Stimulated activated CD4-positive, alpha-beta T cell treated with anti-CD3 and anti-CD28 coated beads, Interleukin-4, amount 100 ng/mL, for 24 hours (primary cell): ENCODE results near the gene FGF23.
"Not testable (repeated sequence)": the region's sequence is repeated elsewhere in the genome, so short reads cannot be mapped to it uniquely, and the experiment has no call there.

Experiments
- DNase-seq: peaks from one replicate; pipeline ENCODE4 v3.0.0-alpha.2; 2020

The FGF23 gene

GRCh38 chr12:4379405-4379804 lies at the start of gene FGF23:
FGF23 (minus strand) TSS chr12:4379712; CDS start chr12:4379582, 130 bp downstream.
- no peak for DNase-seq

DNA sequence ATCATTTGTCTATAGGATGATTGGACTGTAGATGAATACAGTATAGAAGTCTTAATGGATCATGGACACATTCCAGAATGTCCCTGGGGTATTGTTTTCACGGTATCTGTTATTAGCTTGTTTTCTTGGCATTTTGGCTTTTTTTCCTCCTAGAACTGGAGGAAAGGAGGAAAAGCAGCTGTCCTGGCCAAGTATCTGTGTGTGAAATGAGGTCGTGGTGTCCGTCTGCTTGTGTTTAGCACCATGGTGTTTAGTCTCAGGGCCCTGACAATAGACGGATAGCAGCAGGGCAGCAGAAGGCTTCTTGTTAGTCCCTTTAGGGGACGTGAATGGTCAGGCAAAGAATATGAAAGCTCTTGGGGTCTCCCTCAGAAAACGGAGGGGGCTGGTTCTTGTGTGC lies 44.9 kb upstream of the FGF23 start:
- DNase-seq, result no peak

GRCh38 chr12:4423528-4424195 lies 44.1 kb upstream of the FGF23 start:
- DNase-seq, result no peak

DNA sequence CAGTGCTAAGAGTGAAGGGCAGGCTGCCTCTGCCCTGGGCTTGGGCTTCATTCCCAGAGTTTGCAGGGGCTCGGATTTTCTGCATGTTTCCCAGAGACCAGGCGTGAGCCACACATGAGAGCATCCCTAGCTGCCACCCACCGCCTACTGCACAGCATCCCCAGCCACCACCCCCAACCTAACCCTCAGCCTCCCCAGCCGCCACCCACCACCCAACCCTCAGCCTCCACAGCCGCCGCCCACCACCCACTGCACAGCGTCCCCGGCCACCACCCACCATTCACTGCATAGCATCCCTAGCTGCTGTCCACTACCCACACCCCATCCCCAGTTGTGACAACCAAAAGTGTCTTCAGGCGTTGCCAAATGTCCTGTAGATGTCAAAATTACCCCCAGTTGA lies 43.5 kb upstream of the FGF23 start:
- DNase-seq, result no peak

DNA sequence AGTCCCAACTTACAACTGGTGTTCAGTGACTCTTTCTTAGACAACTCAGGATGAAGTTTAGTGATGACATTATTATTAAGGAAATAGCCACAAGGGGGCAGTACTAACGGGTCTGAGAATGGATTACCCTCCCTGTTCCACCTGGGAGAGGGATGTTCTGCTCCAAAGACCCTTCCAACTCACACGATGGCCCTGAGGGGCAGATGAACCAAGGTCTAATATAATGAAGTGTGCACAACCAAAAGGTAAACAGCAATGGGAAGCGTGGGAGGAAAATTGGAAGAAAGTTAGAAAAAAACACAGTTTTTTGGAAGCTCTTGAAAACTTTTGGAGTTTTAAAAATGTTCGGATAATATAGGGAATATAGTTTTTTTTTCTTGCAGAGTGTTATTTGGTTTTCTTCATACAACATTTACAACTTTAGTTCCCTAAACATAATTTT lies 42.1 kb upstream of the FGF23 start:
- DNase-seq, result peak; percentile 37

GRCh38 chr12:4420138-4420670 lies 40.7 kb upstream of the FGF23 start:
- DNase-seq, result no peak

DNA sequence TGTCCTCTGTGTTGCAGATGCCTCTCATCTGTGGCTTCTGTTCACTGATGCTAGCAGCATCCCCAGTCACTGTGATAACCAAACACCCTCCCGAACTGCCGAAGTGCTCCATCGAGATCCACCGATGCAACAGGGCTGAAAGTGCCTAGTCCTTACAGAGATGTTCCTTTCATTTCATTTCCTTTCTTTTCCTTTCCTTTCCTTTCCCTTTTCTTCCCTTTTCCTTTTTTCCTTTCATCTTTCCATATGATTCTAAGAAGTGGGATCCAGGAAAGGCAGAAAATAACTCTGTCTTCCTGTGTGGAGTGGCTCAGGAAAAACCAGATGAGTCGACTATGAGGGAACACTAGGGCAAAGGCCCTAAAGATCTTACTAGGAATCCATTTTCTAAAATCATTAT lies 39.4 kb upstream of the FGF23 start:
- no peak for DNase-seq

DNA sequence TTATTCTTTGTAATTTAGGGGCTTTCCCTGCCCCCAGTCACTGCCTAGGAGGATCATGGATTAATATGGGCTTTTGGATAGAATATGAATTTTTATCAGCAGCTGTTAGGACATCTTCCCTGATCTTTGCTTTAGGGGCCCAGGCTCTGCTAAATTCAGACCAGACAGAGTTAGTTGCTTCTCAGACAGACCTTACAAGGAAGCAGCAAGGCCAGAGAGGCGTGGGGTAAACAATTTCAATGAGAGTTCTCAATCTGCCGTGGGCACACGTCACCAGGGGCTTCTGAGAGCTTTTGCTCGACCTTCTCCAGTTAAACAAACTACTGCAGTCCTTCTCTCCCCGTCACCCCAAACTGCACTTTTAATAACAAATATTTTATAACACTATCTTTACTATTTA lies 38.4 kb upstream of the FGF23 start:
- no peak for DNase-seq

GRCh38 chr12:4417455-4417854 lies 37.9 kb upstream of the FGF23 start:
- no peak for DNase-seq

GRCh38 chr12:4416276-4416675 lies 36.8 kb upstream of the FGF23 start:
- no peak for DNase-seq

GRCh38 chr12:4412465-4412864 lies 33.0 kb upstream of the FGF23 start:
- no peak for DNase-seq

DNA sequence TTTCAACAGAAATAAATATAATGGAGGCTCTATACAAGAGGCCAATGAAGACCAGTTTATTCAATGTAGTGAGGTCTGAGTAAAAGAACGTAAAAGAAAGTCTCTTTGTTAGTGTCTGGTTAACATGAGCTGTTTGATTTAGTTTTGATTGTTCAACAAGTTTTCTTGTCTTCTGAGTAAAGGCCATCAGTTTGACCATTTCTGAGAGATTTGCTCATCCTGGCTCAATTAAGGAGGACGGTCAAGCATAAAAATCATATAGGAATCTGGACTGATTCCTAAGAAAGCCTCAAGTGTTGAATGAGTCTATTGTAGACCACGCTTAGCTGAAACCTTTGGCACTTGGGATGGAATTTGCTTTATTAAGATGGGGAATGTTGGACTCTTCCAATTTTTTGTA lies 32.5 kb upstream of the FGF23 start:
- no peak for DNase-seq

DNA sequence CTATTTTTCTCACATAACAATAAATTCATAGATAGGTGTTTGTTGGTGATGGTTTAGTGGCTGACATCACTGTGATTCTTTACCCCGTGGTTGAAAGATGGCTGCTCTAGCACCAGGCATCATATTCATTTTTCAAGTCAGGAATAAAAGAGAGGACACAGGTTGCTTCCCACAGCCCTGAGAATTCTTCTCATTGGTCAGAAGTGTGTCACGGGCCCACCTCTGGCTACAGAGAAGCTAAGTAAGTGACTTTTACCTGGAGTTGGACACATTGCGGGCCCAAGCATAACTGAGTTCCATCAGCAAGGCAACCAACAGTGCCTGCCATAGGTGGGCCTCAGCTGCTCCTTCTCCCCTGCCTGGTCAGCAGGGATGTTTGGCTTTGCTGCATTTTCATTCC lies 27.6 kb upstream of the FGF23 start:
- no peak for DNase-seq

- DNase-seq, result not testable (repeated sequence)
These were observed 25.5 kb upstream of the FGF23 start for GRCh38 chr12:4404877-4405637.

DNA sequence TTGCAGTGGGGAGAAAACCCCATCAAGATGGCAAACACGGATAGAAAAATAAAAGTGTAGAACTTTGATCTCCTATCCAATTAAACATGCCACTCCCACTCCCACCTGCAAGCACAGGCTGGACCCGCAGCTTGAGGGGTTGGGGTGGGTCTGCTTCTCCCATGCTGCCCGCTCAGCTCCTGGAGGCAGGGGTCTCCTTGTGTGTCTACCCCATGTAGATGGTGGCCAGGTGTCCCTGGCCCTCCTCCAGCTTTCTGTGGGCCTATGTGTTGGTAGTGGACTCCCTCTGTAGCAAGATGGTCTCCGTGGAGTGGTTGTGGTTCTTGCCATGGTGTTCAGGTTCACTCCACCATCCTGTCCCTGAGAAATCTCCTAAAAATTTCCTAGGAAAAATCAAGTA lies 23.5 kb upstream of the FGF23 start:
- no peak for DNase-seq

DNA sequence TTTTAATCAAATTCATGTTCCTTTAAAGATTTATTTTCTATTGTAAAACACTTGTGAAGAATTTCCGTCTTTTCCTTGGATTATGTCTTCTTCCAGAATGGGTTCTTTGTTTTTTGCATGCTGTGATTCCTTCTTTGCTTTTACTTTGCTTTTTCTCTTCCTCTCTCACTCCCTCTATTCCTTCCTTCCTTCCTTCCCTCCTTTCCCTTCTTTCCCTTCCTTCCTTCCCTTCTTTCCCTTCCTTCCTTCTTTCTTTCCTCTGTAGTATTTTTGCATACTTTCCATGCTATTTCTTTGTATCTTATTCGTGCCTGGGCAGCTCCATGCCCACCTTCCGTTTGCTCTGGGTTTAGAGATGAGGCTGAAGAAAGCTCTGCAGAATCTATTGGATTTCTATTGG lies 21.6 kb upstream of the FGF23 start:
- DNase-seq, result no peak

- no peak for DNase-seq
These were observed 16.3 kb upstream of the FGF23 start for GRCh38 chr12:4395818-4396217.

- DNase-seq, result no peak
These were observed 13.7 kb upstream of the FGF23 start for GRCh38 chr12:4393211-4393610.

DNA sequence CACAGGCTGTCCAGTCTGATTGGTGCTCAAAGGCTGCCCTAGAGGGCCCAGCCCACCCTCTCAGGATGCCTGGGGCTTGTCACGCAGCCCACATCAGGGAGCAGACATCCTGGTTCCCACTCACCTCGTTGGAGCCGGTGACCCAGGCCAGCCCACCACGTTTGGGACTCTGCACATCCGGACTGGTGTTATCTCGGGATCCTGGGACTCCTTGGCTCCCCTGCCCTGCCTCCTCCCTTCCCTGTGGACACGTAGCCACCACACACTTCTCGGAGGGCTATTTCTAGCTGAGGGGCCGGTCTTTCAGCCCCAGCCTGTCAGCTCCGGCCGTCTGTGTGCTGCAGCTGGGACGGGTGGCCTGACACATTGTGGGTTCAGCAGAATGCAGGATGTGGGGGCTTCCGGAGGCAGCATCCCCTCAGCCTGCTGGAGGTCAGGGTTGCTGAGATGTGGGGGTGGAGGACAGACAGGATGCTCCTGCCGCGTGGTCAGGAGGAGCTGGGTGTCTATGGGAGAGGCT lies 12.8 kb upstream of the FGF23 start:
- DNase-seq, result no peak

DNA sequence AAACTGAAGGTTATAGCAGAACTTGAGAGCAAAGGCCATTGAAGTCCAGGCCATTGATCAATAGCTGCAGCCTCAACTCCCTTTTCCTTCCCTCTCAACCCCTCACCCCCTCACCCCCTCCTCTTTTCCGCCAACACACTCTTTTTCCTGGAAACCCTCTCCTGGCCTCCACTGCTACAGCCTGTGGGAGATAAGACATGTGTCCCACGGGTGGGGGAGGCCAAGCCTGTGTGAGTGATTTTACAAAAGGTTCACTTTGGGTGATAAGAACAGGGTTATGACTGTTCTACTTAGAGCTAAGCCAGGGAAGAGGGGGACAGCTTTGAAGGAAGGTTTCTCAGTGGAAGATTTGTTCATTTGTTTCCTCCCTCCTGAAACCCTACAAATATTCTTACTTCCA lies 9.2 kb upstream of the FGF23 start:
- no peak for DNase-seq

DNA sequence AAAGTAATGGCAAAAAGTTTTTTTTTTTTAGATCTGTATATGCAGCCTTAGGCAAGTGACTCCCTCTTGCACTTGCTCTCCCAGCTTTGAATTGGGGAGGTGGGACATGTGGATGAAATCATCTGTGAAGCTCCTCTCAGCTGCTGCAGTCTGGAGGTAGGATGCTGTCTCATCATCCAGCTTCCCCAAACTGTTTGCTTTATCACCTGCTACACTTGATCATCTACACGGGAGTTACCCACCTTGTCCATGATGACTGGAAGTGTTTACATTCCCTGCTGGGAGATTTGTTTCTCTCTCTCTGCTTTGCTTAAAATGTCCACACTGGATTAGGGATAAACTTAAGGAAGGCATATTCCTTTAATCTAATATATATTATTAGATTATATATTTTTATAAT lies 8.5 kb upstream of the FGF23 start:
- DNase-seq, result no peak

- DNase-seq, result no peak
These were observed 8.1 kb upstream of the FGF23 start for GRCh38 chr12:4387607-4388006.

DNA sequence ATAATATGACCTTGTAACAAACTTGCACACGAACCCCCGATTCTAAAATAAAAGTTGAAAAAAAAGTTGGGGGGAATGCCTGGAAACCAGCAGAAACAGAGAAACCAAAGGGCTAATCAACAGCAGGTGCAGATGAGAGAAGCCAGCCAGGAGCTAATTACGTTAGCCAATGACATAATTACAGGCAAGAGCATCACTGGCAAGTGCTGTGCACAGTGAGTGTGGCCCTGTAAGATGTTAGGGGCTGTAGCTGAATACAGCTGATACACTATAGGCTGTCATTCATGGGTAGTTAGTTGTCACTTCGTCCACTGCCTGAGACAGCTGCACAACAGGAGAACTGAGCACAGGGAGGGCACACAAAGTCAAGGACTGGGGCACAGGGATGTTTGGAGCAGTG lies 7.3 kb upstream of the FGF23 start:
- DNase-seq, result no peak

GRCh38 chr12:4383304-4383865 lies 3.9 kb upstream of the FGF23 start:
- no peak for DNase-seq
